Measurements from ENCODE around the gene SMARCA4. TPM values are rescaled to one million over a fixed set of nuclear protein-coding genes. Genes with fewer than 3 reads are reported as not detected.
"Not testable (repeated sequence)": the region's sequence is repeated elsewhere in the genome, so short reads cannot be mapped to it uniquely, and the experiment has no call there.

The SMARCA4 gene
- total RNA-seq, 1 experiment from 2014 or later, result 120 TPM

DNA sequence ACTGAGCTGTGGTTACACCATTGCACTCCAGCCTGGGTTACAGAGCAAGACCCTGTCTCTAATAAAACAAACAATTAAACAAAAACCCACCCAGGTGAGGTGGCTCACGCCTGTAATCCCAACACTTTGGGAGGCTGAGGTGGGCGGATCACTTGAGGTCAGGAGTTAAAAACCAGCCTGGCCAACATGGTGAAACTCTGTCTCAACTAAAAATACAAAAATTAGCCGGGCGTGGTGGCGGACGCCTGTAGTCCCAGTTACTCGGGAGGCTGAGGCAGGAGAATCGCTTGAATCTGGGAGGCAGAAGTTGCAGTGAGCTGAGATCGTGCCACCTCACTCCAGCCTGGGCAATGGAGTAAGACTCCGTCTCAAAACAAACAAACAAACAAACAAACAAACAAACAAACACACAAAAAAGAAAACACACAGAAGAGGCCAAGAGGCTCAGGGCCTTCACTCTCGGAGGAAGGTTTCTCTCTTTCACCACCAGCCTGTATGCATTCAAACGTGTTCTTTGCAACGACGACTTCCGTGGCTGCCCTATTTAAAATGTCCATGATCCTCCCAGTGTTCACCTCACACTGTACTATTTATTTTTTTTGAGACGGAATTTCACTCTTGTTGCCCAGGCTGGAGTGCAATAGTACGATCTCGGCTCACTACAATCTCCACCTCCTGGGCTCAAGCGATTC, 1.4 kb upstream of the SMARCA4 start:
- H3K27ac ChIP-seq, result peak overlapping the region; percentile 86; the same call in 1 of the 2 replicates
- H3K27me3 ChIP-seq; H3K36me3 ChIP-seq; DNase-seq; H3K4me1 ChIP-seq; H3K9me3 ChIP-seq (replicated peaks): not testable (repeated sequence)
- peak overlapping the region; percentile 80 for H3K4me3 ChIP-seq

- Histone ChIP-seq H3K36me3 (0 out of 2 replicates have a peak, but pooled peaks cover 2% of the 10 kb centered on the region), H3K4me1 (peaks cover 7% of the 10 kb centered on the region; the same call in 1 of the 2 replicates), H3K4me3 (peak overlapping the region; percentile 80), H3K27me3 (no peaks in the 10 kb centered on the region), H3K9me3 (replicated peaks) (no peaks in the 10 kb centered on the region), H3K27ac (peak overlapping the region; percentile 86)
- peak; percentile 49 to 51 for DNase-seq
These were observed 437 bp downstream of the SMARCA4 start for GRCh38 chr19:10961073-10961860.

DNA sequence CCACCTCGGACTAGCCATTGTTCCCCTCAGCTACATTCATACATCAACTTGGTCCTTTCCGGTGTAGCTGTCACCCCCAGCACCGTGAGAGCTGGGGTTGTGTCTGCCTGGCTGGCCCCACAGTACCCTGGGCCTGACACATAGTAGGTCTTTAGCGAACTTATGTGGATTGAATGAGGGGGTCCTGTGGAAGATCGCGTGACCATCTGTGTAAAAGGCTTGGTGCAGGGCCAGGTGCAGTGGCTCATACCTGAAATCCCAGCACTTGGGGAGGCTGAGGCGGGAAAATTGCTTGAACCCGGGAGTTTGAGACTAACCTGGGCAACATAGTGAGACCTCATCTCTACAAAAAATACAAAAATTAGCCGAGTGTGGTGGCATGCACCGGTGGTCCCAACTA, 2.0 kb downstream of the SMARCA4 start:
- peaks cover 7% of the 10 kb centered on the region; the same call in 1 of the 2 replicates for H3K4me1 ChIP-seq
- no peaks in the 10 kb centered on the region for H3K9me3 ChIP-seq (replicated peaks)
- H3K27ac ChIP-seq, result no peak overlapping the region
- H3K4me3 ChIP-seq, result no peak overlapping the region
- H3K36me3 ChIP-seq, result 0 out of 2 replicates have a peak, but pooled peaks cover 2% of the 10 kb centered on the region
- DNase-seq, result no peak
- no peaks in the 10 kb centered on the region for H3K27me3 ChIP-seq

GRCh38 chr19:10963865-10964264, 3.0 kb downstream of the SMARCA4 start:
- DNase-seq, result no peak
- Histone ChIP-seq H3K27me3 (no peaks in the 10 kb centered on the region), H3K4me1 (peaks cover 7% of the 10 kb centered on the region; the same call in 1 of the 2 replicates), H3K27ac (no peak overlapping the region), H3K9me3 (replicated peaks) (no peaks in the 10 kb centered on the region), H3K4me3 (no peak overlapping the region), H3K36me3 (peaks cover 2% of the 10 kb centered on the region; the same call in 1 of the 2 replicates)

DNA sequence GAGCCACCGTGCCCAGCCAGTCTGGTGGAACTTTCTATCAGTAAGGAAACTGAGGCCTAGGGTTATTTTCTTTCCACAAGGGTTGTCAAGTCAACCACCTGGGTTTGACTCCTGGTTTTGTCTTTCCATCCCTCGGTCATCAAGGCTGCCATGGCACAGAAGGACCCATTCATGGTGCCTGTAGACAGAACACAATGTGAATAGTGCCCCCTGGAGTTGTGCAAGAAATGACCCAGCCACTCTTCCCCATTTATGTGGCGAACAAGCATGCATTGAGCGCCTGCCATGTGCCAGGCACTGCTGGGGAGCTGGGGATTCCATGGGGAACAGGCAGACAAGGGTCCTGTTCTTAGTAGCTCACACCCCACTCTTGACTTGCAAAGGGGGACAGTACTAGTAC, 4.1 kb downstream of the SMARCA4 start:
- Histone ChIP-seq H3K9me3 (replicated peaks) (no peaks in the 10 kb centered on the region), H3K27ac (no peak overlapping the region)
- DNase-seq, result no peak

DNA sequence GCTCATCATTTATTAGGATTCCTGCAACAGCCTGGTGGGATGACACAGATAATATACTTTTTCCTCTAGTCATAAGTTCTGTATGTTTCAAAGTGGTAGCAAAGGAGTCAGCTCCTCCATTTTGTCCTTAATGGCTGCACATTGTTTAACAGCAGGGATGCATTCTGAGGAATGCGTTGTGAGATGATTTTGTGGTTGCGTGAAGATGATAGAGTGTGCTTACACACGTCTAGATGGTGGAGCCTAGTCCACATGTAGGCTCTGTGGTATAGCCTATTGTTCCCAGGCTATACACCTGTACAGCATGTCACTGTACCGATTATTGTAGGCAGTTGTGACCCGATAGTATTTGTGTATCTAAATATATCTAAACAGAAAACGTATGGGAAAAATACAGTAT, 4.6 kb downstream of the SMARCA4 start:
- H3K4me1 ChIP-seq, result peaks cover 7% of the 10 kb centered on the region; the same call in 1 of the 2 replicates
- no peaks in the 10 kb centered on the region for H3K9me3 ChIP-seq (replicated peaks)
- no peak for DNase-seq
- H3K36me3 ChIP-seq, result peaks cover 2% of the 10 kb centered on the region; the same call in 1 of the 2 replicates
- no peaks in the 10 kb centered on the region for H3K27me3 ChIP-seq
- H3K4me3 ChIP-seq, result no peak overlapping the region
- no peak overlapping the region for H3K27ac ChIP-seq

More for the DNA sequence above, 4.1 kb downstream of the SMARCA4 start:
- Histone ChIP-seq H3K27me3 (no peaks in the 10 kb centered on the region), H3K4me3 (no peak overlapping the region), H3K36me3 (peaks cover 2% of the 10 kb centered on the region; the same call in 1 of the 2 replicates), H3K4me1 (peaks cover 7% of the 10 kb centered on the region; the same call in 1 of the 2 replicates)

GRCh38 chr19:10966809-10967208, 6.0 kb downstream of the SMARCA4 start:
- Histone ChIP-seq H3K9me3 (replicated peaks) (no peaks in the 10 kb centered on the region), H3K4me1 (peaks cover 7% of the 10 kb centered on the region; the same call in 1 of the 2 replicates), H3K4me3 (no peak overlapping the region), H3K27me3 (no peaks in the 10 kb centered on the region), H3K27ac (no peak overlapping the region), H3K36me3 (peaks cover 2% of the 10 kb centered on the region; the same call in 1 of the 2 replicates)
- no peak for DNase-seq

GRCh38 chr19:10968527-10969135, 7.8 kb downstream of the SMARCA4 start:
- peaks cover 7% of the 10 kb centered on the region; the same call in 1 of the 2 replicates for H3K4me1 ChIP-seq
- no peak overlapping the region for H3K27ac ChIP-seq
- no peak for DNase-seq
- H3K9me3 ChIP-seq (replicated peaks), result no peaks in the 10 kb centered on the region
- H3K36me3 ChIP-seq, result peaks cover 2% of the 10 kb centered on the region; the same call in 1 of the 2 replicates
- H3K27me3 ChIP-seq, result no peaks in the 10 kb centered on the region
- H3K4me3 ChIP-seq, result no peak overlapping the region

DNA sequence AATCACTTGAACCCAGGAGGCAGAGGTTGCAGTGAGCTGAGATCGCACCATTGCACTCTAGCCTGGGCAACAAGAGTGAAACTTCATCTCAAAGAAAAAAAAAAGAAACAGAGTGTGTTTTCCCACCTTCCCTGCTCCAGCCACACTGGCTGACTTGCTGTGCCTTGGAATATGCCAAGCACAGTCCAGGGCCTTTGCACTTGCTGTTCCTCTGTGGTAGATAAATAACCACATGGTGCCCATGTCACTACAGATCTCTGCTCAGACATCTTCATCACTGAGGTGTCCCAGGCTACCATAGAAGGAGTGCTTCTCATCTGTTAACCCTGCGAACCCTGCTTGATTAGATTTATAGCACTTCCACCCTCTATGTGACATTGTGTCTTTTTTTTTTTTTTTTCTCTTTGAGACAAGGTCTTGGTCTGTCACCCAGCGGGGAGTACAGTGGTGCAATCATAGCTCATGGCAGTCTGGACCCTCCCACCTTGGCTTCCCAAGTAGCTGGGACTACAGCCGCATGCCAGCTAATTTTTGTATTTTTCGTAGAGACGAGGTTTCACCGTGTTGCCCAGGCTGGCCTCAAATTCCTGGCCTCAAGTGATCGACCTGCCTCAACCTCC, 10.4 kb downstream of the SMARCA4 start:
- peaks cover 1% of the 10 kb centered on the region; the same call in 1 of the 2 replicates for H3K36me3 ChIP-seq
- no peak overlapping the region for H3K27ac ChIP-seq
- no peaks in the 10 kb centered on the region for H3K4me1 ChIP-seq
- no peak overlapping the region for H3K4me3 ChIP-seq
- no peaks in the 10 kb centered on the region for H3K27me3 ChIP-seq
- H3K9me3 ChIP-seq (replicated peaks), result no peaks in the 10 kb centered on the region
- no peak for DNase-seq

DNA sequence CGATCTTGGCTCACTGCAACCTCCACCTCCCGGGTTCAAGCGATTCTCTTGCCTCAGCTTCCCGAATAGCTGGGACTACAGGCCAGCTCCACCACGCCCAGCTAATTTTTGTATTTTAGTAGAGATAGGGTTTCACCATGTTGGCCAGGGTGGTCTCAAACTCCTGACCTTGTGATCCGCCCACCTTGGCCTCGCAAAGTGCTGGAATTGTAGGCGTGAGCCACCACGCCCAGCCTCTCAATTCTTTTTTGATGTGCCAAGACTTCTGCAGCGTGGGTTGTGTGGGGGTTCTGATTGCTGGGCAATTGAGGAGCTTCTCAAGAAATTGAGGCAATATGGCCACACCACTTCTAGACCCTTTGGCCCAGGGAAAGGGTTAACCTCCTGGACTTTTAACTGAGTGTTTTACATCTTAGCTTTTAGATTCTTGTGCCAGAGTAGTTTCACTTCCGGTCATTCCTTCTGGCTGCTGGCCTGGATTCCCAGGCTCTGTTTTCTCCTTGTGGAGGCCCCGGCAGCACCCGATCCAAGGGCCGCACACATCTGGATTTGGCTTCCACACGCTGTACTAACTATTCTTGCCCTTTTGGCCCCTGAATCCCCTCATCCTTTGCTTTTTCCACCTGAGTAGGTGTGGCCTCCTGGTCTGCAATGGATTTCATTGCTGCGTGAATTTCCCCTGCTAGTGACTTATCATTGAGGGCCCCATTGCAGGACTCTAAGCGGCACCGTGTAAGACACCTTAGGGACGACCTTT, 14.7 kb downstream of the SMARCA4 start:
- H3K4me3 ChIP-seq, result no peak overlapping the region

GRCh38 chr19:10976131-10976892, 15.5 kb downstream of the SMARCA4 start:
- Histone ChIP-seq H3K27me3 (no peaks in the 10 kb centered on the region), H3K9me3 (replicated peaks) (no peaks in the 10 kb centered on the region), H3K4me3 (no peak overlapping the region), H3K36me3 (peaks cover 11% of the 10 kb centered on the region), H3K27ac (no peak overlapping the region), H3K4me1 (no peaks in the 10 kb centered on the region)
- DNase-seq, result no peak

More for the DNA sequence above, 14.7 kb downstream of the SMARCA4 start:
- Histone ChIP-seq H3K27me3 (no peaks in the 10 kb centered on the region), H3K9me3 (replicated peaks) (no peaks in the 10 kb centered on the region), H3K36me3 (peaks cover 9% of the 10 kb centered on the region), H3K4me1 (no peaks in the 10 kb centered on the region), H3K27ac (no peak overlapping the region)
- DNase-seq, result no peak

GRCh38 chr19:10977742-10978092, 16.9 kb downstream of the SMARCA4 start:
- peaks cover 12% of the 10 kb centered on the region for H3K36me3 ChIP-seq
- no peak for DNase-seq
- no peak overlapping the region for H3K4me3 ChIP-seq
- no peaks in the 10 kb centered on the region for H3K4me1 ChIP-seq
- H3K27me3 ChIP-seq, result no peaks in the 10 kb centered on the region
- no peak overlapping the region for H3K27ac ChIP-seq
- no peaks in the 10 kb centered on the region for H3K9me3 ChIP-seq (replicated peaks)

- Histone ChIP-seq H3K36me3 (peaks cover 24% of the 10 kb centered on the region), H3K4me3 (no peak overlapping the region), H3K27me3 (no peaks in the 10 kb centered on the region), H3K4me1 (no peaks in the 10 kb centered on the region), H3K27ac (no peak overlapping the region), H3K9me3 (replicated peaks) (no peaks in the 10 kb centered on the region)
- no peak for DNase-seq
These were observed 19.1 kb downstream of the SMARCA4 start for GRCh38 chr19:10979951-10980381.

Data from SJCRH30 (cell line).